ENCODE results near the gene CAND1.

GRCh38 chr12:67323007-67323406 is 53.8 kb downstream of the CAND1 start:
- TF ChIP-seq CTCF (IDR thresholded peaks at IDR 0.05; ENCODE audit: insufficient read depth, low read length, poor library complexity, severe bottlenecking) (no peak), EZH2phosphoT487 (conservative IDR thresholded peaks at IDR 0.05; ENCODE audit: low read length) (no peak)
